Duodenal mucosa (tissue), 2 donors: Measurements from ENCODE around the gene ANKRD36B.
"Not testable (repeated sequence)": the region's sequence is repeated elsewhere in the genome, so short reads cannot be mapped to it uniquely, and the experiment has no call there.

Source experiments
- H3K27ac ChIP-seq: one replicate; pipeline ENCODE4 v1.7.0; 2013; ENCODE audit warnings: low read depth, low read length
- H3K27me3 ChIP-seq, 2 donors: one replicate each; pipeline ENCODE4 v1.7.0; 2013; ENCODE audit warnings: low read length in 2 of 2, control low read depth in 1 of 2; ENCODE audit not compliant: insufficient read depth in 2 of 2, control insufficient read depth in 1 of 2
- H3K36me3 ChIP-seq, 2 donors: one replicate each; pipeline ENCODE4 v1.7.0; 2013; ENCODE audit warnings: low read length in 2 of 2, control low read depth in 1 of 2; ENCODE audit not compliant: insufficient read depth in 2 of 2, control insufficient read depth in 1 of 2
- H3K4me1 ChIP-seq, 2 donors: one replicate each; pipeline ENCODE4 v1.7.0; 2013; ENCODE audit warnings: low read length in 2 of 2, control low read depth in 1 of 2; ENCODE audit not compliant: insufficient read depth in 2 of 2, control insufficient read depth in 1 of 2
- H3K4me3 ChIP-seq, 2 donors: one replicate each; pipeline ENCODE4 v1.7.0; 2013; ENCODE audit warnings: low read length in 2 of 2, low read depth in 1 of 2
- H3K9ac ChIP-seq, 2 donors: one replicate each; pipeline ENCODE4 v1.7.0; 2013; ENCODE audit warnings: low read length in 2 of 2, low read depth in 1 of 2
- H3K9me3 ChIP-seq, 2 donors: one replicate each; pipeline ENCODE4 v1.7.0; 2013; ENCODE audit warnings: low read length in 2 of 2, control low read depth in 1 of 2; ENCODE audit not compliant: control insufficient read depth in 1 of 2

Gene ANKRD36B

GRCh38 chr2:97605524-97606339, 16.1 kb upstream of the ANKRD36B start:
- H3K9ac ChIP-seq, H3K27me3 ChIP-seq, H3K4me3 ChIP-seq, H3K9me3 ChIP-seq, H3K36me3 ChIP-seq, H3K4me1 ChIP-seq, H3K27ac ChIP-seq: not testable (repeated sequence)

GRCh38 chr2:97605109-97605508, 15.4 kb upstream of the ANKRD36B start:
- H3K4me3 ChIP-seq, H3K9ac ChIP-seq, H3K9me3 ChIP-seq, H3K36me3 ChIP-seq, H3K27ac ChIP-seq, H3K27me3 ChIP-seq, H3K4me1 ChIP-seq: not testable (repeated sequence)

DNA sequence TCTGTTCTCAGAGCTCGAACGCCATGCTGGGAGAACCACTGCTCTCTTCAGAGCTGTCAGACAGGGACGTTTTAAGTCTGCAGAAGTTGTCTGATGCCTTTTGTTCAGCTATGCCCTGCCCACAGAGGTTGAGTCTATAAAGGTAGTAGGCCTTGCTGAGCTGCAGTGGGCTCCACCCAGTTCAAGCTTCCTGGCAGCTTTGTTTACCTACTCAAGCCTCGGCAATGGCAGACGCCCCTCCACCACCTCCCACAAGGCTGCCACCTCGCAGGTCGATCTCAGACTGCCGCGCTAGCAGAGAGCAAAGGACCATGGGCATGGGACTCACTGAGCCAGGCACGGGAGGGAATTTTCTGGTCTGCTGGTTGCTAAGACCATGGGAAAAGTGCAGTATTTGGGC, 11.9 kb upstream of the ANKRD36B start:
- H3K27ac ChIP-seq, H3K4me3 ChIP-seq, H3K9me3 ChIP-seq, H3K4me1 ChIP-seq, H3K36me3 ChIP-seq, H3K27me3 ChIP-seq, H3K9ac ChIP-seq: not testable (repeated sequence)

DNA sequence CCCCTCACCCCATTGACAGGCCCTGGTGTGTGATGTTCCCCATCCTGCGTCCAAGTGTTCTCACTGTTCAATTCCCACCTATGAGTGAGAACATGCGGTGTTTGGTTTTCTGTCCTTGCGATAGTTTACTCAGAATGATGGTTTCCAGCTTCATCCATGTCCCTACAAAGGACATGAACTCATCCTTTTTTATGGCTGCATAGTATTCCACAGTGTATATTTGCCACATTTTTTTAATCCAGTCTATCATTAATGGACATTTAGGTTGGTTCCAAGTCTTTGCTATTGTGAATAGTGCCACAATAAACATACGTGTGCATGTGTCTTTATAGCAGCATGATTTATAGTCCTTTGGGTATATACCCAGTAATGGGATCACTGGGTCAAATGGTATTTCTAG, 6.5 kb upstream of the ANKRD36B start:
- H3K4me3 ChIP-seq, H3K36me3 ChIP-seq: not testable (repeated sequence)

DNA sequence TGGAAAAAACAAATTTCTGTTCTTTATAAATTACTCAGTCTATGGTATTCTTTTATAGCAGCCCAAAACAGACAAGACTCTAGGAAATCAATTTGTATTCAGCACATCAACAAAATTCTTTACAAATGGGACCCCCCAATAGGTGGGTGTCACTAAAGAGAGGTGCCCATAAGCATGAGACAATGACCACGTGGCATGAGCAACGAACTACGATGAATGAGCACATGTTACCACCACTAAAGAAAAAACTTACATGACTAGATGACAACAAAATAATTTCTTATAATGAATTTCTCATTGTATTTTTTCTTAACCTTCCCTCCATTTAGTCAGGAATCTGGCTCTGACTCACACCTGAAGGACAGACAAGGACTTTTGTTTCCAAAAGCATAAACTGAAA, 3.8 kb upstream of the ANKRD36B start:
- H3K9ac ChIP-seq, H3K4me1 ChIP-seq, H3K4me3 ChIP-seq: not testable (repeated sequence)

More for the DNA sequence above, 6.5 kb upstream of the ANKRD36B start:
- H3K27ac ChIP-seq, H3K9ac ChIP-seq, H3K9me3 ChIP-seq, H3K27me3 ChIP-seq, H3K4me1 ChIP-seq: not testable (repeated sequence)

DNA sequence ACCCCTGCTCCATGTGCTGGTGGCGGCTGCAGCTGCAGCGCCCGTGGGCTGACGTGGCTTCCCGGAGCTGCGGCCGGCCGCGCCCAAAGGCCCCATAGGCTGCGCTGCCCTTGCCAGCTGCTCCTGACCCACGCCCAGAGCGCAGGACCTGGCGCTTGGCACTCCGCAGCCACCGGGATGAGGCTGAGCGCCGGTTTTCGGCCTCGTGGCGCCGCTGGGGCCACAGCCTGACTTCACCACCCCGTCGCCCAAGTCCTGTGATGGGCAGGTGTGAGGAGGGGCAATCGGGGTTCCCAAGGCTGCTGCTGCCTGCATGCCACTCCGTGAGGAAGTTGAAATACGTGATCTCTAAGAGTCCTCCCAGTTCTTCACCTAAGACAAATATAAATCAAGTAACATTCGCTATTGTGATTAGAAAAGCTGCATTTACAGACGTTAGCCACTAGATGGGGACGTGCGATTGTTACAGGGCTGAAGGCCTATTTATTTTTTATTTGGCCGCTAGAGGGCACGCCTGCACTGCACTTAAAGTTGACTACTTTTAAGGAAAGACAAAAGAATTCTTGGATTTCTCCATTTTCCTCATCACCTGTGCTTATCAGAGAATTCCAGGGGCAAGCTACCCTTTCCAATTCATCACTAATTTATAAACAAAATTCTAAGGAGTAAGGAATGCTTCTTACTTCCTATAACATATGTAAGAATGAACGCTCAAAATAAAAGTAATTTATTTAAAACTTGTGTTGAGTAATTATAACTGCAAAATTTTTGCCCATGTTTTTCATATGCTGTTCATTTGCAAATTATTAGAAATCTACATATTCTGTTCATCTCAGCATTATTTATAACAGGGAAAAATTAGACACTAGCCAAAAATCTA, 1.1 kb upstream of the ANKRD36B start:
- Histone ChIP-seq H3K4me3 (peak overlapping the region; percentile 67 to 72), H3K9ac (peak overlapping the region in 1 of 2 donors; percentile 80), H3K27ac (peak overlapping the region; percentile 88)
- H3K36me3 ChIP-seq, H3K9me3 ChIP-seq, H3K27me3 ChIP-seq, H3K4me1 ChIP-seq: not testable (repeated sequence)

More for the DNA sequence above, 3.8 kb upstream of the ANKRD36B start:
- not testable (repeated sequence) for H3K27ac ChIP-seq, H3K36me3 ChIP-seq, H3K27me3 ChIP-seq, H3K9me3 ChIP-seq

DNA sequence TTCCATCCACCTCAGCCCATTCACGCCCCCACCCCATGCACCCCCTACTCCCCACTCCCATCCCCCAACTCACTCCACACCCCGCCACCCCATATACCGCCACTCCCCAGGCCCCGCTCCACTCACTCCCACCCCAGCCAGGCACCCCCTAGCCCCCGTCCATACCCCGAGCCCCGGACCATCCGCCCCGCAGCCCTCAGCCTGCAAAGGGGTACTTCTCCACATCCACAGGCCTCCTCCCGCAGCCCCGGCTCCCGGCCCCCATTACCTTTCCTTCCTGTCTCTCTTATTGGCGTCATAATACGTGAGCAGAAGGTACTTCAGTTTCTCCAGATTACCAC, 450 bp downstream of the ANKRD36B start:
- peak overlapping the region; percentile 49 to 76 for H3K9ac ChIP-seq
- H3K4me3 ChIP-seq, result peak overlapping the region; percentile 65 to 79

GRCh38 chr2:97565674-97566073, 24.0 kb downstream of the ANKRD36B start:
- H3K9me3 ChIP-seq, H3K4me1 ChIP-seq, H3K4me3 ChIP-seq, H3K36me3 ChIP-seq, H3K27me3 ChIP-seq, H3K9ac ChIP-seq, H3K27ac ChIP-seq: not testable (repeated sequence)

More for the DNA sequence above, 450 bp downstream of the ANKRD36B start:
- H3K9me3 ChIP-seq, H3K27me3 ChIP-seq, H3K36me3 ChIP-seq, H3K4me1 ChIP-seq: not testable (repeated sequence)
- H3K27ac ChIP-seq, result peak overlapping the region; percentile 75

- H3K9me3 ChIP-seq, H3K4me1 ChIP-seq, H3K27ac ChIP-seq, H3K4me3 ChIP-seq, H3K9ac ChIP-seq, H3K27me3 ChIP-seq: not testable (repeated sequence)
- H3K36me3 ChIP-seq, result peaks cover 0 to 26% of the 10 kb centered on the region in 2 donors
These were observed 37.3 kb downstream of the ANKRD36B start for GRCh38 chr2:97552406-97552805.

DNA sequence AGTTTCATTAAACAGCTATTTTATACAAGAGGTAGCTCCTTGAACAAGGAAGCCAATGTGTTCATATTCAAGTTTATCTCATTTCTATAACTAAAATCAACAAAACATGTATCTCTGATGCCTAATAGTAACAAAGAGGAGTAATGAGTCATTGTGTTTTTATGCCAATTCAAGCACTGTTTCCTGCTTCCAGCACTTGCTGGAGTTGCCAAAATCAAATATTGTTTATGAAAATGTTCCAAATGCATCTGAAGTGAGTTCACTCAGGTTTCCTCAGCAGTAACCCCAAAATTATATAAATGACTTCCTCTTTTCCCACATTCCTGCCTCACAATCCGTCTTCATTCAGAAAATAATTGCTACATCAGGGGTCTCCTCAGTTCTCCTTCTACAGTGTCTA, 39.2 kb downstream of the ANKRD36B start:
- H3K36me3 ChIP-seq, result peaks cover 0 to 32% of the 10 kb centered on the region in 2 donors
- not testable (repeated sequence) for H3K9me3 ChIP-seq, H3K27me3 ChIP-seq, H3K4me3 ChIP-seq, H3K27ac ChIP-seq, H3K4me1 ChIP-seq, H3K9ac ChIP-seq
